NOMO-1 treated with DMSO at 0.1 percent for 48 hours (cell line): ENCODE measurements around the gene TFF2.

Source experiments
- DNase-seq: peaks from one replicate; lab custom pipeline; 2025; ENCODE audit not compliant: unreplicated experiment; lab: John Stamatoyannopoulos, UW

TFF2 gene

DNA sequence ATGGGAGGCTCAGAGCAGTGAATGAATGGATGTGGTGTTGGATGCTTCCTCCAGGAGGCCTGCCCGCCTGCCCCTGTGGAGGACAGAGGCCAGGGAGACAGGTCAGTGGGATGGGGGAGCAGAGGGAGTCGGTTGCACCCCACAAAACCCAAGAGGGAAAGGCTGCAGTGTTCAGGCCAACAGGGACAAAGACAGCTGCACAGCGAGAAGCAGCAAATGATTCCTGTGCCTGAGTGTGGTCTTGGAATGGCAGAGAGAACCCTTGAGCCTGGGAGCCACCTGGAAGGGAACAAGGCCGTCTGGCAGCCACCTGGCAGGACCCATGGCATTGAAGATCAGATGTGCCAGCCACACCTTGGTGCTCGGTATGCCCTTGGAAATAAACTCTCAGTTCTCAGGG lies 43.7 kb downstream of the TFF2 start:
- DNase-seq, result no peak

- no peak for DNase-seq
These were observed 44.3 kb downstream of the TFF2 start for GRCh38 chr21:42306366-42307035.

DNA sequence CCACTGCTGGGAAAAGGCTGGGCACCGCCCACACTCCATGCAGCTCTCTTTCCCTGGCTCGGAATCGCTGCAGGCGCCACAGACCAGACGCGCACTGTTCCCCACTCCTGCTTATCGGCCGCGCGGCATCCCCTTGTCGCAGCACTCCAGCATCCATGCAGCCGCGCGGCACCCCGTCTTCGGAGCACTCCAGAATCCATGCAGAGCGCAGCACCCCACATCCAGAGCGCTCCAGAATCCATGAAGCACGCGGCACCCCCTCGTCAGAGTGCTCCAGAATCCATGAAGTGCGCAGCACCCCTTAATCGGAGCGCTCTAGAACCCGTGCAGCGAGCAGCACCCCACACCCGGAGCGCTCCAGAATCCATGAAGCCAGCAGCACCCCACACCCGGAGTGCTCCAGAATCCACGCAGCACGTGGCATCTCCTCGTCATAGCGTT lies 45.1 kb downstream of the TFF2 start:
- no peak for DNase-seq

- DNase-seq, result no peak
These were observed 46.0 kb downstream of the TFF2 start for GRCh38 chr21:42304556-42305454.

- DNase-seq, result no peak
These were observed 47.4 kb downstream of the TFF2 start for GRCh38 chr21:42303443-42303842.

DNA sequence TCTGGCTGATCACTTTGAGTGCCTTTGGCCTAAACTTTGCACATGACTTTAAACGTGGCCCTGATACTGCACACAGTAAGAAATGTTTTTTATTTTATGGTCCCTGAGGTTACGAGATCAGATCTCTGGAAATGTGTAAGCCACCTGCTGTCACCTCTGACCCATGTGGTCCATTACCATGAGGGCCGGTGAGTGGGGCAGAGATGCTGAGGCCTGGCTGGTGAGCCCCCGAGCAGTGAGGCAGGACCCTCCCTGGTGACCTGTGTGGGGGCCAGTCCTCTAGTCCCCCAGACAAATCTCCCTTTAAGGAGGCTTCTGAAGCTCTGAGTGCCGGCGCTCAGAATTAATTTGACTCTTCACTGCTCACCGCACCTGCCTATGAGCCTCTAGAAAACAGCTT lies 48.0 kb downstream of the TFF2 start:
- no peak for DNase-seq

- no peak for DNase-seq
These were observed 48.6 kb downstream of the TFF2 start for GRCh38 chr21:42302076-42302650.

GRCh38 chr21:42301371-42302075 lies 49.3 kb downstream of the TFF2 start:
- DNase-seq, result no peak

DNA sequence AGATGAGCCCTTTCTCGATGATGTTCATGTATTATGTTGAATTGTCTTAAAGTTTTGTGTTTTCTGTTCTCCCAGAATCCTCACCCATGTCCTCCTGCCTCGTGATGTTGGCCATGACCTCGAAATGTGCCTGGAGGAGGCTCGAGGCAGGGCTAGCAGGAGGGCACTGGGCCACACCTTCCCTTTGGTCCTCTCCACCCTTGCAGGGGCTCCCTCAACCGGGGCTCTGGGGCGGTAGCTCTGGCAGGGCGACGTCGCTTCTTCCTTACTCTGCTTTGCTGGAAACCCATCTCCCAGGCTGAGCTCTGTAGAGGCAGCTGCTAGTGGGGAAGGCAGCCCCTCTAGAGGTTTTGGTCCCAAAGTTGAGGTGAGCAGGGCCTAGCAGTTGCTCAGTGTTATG lies 49.8 kb downstream of the TFF2 start:
- DNase-seq, result no peak

- DNase-seq, result no peak
These were observed 50.7 kb downstream of the TFF2 start for GRCh38 chr21:42300045-42300583.

- peak; percentile 14 for DNase-seq
These were observed 51.3 kb downstream of the TFF2 start for GRCh38 chr21:42299324-42300044.

GRCh38 chr21:42298657-42299056 lies 52.1 kb downstream of the TFF2 start:
- DNase-seq, result no peak

DNA sequence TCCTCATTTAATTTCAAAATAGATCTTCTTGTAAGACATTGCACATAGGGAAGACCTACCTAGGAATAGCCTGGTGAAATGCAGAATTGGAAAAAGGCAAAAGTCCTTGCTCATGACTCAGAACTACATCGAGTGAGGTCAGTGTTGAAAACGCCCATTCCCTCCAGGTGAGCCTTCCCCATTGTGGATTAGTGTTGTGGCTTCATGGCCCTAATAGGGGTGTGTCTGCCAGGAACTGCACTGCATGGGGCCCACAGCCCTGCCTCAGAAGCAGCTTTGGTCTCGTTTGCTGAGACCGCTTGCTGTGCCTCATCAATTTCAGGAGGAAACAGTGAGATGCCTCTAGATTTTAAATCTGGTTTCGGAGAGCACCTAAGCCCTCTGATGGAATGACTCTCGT lies 52.6 kb downstream of the TFF2 start:
- DNase-seq, result no peak

- no peak for DNase-seq
These were observed 53.4 kb downstream of the TFF2 start for GRCh38 chr21:42297377-42297776.

- DNase-seq, result no peak
These were observed 54.3 kb downstream of the TFF2 start for GRCh38 chr21:42296501-42296900.
